ENCODE data around the gene KIRREL3. TPM values are rescaled to one million over a fixed set of nuclear protein-coding genes. Genes with fewer than 3 reads are reported as not detected.

The KIRREL3 gene
- total RNA-seq, 2 donors from 2014 or later: 0.61 to 0.64 TPM

- DNase-seq: no peak
- Histone ChIP-seq H3K27ac (no peak overlapping the region), H3K36me3 (no peaks in the 10 kb centered on the region), H3K27me3 (no peaks in the 10 kb centered on the region), H3K9ac (ENCODE audit: low read depth in 2 of 2, low read length in 2 of 2) (no peak overlapping the region), H3K9me3 (no peaks in the 10 kb centered on the region), H3K4me1 (no peaks in the 10 kb centered on the region), H3K4me3 (no peak overlapping the region)
- intact Hi-C loops (cut with DNase I): no loop called here
- TF ChIP-seq, protein P1, sequence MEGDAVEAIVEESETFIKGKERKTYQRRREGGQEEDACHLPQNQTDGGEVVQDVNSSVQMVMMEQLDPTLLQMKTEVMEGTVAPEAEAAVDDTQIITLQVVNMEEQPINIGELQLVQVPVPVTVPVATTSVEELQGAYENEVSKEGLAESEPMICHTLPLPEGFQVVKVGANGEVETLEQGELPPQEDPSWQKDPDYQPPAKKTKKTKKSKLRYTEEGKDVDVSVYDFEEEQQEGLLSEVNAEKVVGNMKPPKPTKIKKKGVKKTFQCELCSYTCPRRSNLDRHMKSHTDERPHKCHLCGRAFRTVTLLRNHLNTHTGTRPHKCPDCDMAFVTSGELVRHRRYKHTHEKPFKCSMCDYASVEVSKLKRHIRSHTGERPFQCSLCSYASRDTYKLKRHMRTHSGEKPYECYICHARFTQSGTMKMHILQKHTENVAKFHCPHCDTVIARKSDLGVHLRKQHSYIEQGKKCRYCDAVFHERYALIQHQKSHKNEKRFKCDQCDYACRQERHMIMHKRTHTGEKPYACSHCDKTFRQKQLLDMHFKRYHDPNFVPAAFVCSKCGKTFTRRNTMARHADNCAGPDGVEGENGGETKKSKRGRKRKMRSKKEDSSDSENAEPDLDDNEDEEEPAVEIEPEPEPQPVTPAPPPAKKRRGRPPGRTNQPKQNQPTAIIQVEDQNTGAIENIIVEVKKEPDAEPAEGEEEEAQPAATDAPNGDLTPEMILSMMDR (IDR thresholded peaks at IDR 0.05): no peak
Observed at GRCh38 chr11:126886085-126886484, 114.5 kb downstream of the KIRREL3 start.

GRCh38 chr11:126884594-126884993 lies 116.0 kb downstream of the KIRREL3 start:
- Histone ChIP-seq H3K27ac (no peak overlapping the region), H3K27me3 (no peaks in the 10 kb centered on the region), H3K9ac (ENCODE audit: low read depth in 2 of 2, low read length in 2 of 2) (no peak overlapping the region), H3K9me3 (no peaks in the 10 kb centered on the region), H3K36me3 (no peaks in the 10 kb centered on the region), H3K4me3 (no peak overlapping the region), H3K4me1 (no peaks in the 10 kb centered on the region)
- intact Hi-C loops (cut with DNase I): no loop called here
- TF ChIP-seq, protein P1 (IDR thresholded peaks at IDR 0.05): no peak
- no peak for DNase-seq

DNA sequence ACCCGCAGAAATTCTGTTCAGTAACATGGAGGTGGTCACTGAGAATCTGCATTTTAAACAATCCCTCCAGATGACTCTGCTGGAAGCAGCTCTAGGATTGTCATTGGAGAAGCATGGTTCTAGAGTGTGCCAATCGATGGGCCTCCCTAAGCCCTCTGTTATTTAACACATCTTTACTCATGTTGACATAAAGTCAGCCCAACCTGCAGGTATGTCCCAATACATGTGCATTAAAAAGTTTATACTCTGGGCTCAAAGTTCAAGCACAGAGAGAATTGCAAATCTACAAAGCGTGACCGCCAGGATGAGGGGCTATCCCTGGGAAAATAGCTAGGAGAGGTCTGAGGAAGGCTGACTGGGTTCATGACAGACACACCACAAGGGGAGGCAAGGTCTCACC lies 116.4 kb downstream of the KIRREL3 start:
- Histone ChIP-seq H3K36me3 (no peaks in the 10 kb centered on the region), H3K4me3 (no peak overlapping the region), H3K4me1 (no peaks in the 10 kb centered on the region), H3K9me3 (no peaks in the 10 kb centered on the region), H3K9ac (ENCODE audit: low read depth in 2 of 2, low read length in 2 of 2) (no peak overlapping the region), H3K27ac (no peak overlapping the region), H3K27me3 (no peaks in the 10 kb centered on the region)
- no peak for DNase-seq
- intact Hi-C loops (cut with DNase I): no loop called here
- TF ChIP-seq, protein P1 (IDR thresholded peaks at IDR 0.05): no peak

- H3K27ac ChIP-seq: no peak overlapping the region
- no peaks in the 10 kb centered on the region for H3K27me3 ChIP-seq
- H3K9ac ChIP-seq (ENCODE audit: low read depth in 2 of 2, low read length in 2 of 2): no peak overlapping the region
- no peaks in the 10 kb centered on the region for H3K4me1 ChIP-seq
- H3K4me3 ChIP-seq: no peak overlapping the region
- intact Hi-C loops (cut with DNase I): no loop called here
- TF ChIP-seq, protein P1 (IDR thresholded peaks at IDR 0.05): no peak
- H3K36me3 ChIP-seq: no peaks in the 10 kb centered on the region
- H3K9me3 ChIP-seq: no peaks in the 10 kb centered on the region
- DNase-seq: no peak
Observed at GRCh38 chr11:126880872-126881271, 119.7 kb downstream of the KIRREL3 start.

GRCh38 chr11:126879516-126879915 lies 121.1 kb downstream of the KIRREL3 start:
- intact Hi-C loops (cut with DNase I): loop anchor here (10.0 kb wide), 1 partner anchor 105 kb away; no protein-coding TSS in a partner anchor
- Histone ChIP-seq H3K4me3 (no peak overlapping the region), H3K9ac (ENCODE audit: low read depth in 2 of 2, low read length in 2 of 2) (no peak overlapping the region), H3K9me3 (no peaks in the 10 kb centered on the region), H3K4me1 (no peaks in the 10 kb centered on the region), H3K27me3 (no peaks in the 10 kb centered on the region), H3K36me3 (no peaks in the 10 kb centered on the region), H3K27ac (no peak overlapping the region)
- no peak for DNase-seq
- TF ChIP-seq, protein P1 (IDR thresholded peaks at IDR 0.05): no peak
